Suprapubic skin (tissue), 3 donors: ENCODE measurements around the gene AMH.

Experiments used
- CTCF ChIP-seq, 2 donors: fragments of 200-600 bp in 1 of 2; fragments of 450-650 bp in 1 of 2; sonication (generic) in 1 of 2; IDR thresholded peaks; one replicate each; pipeline ENCODE4 v1.5.1; 2016 to 2019; ENCODE audit warnings: antibody characterized with exemption in 2 of 2, mild to moderate bottlenecking in 1 of 2, moderate library complexity in 1 of 2
- EP300 ChIP-seq: sonication (generic); formaldehyde crosslinking; IDR thresholded peaks from one replicate; pipeline ENCODE4 v1.6.1; 2017; ENCODE audit warnings: antibody characterized with exemption
- POLR2A ChIP-seq, 2 donors: fragments of 450-650 bp; IDR thresholded peaks; one replicate each; pipeline ENCODE4 v1.6.1; 2017; ENCODE audit warnings: antibody characterized with exemption in 2 of 2, mild to moderate bottlenecking in 2 of 2, moderate library complexity in 2 of 2

GRCh38 chr19:2207008-2207407 is 42.1 kb upstream of the AMH start:
- TF ChIP-seq CTCF (IDR thresholded peaks at IDR 0.05) (no peak), EP300 (no peak), POLR2A (IDR thresholded peaks at IDR 0.05) (no peak)
